Measurements from ENCODE around the gene HOXC9.

Gene HOXC9

DNA sequence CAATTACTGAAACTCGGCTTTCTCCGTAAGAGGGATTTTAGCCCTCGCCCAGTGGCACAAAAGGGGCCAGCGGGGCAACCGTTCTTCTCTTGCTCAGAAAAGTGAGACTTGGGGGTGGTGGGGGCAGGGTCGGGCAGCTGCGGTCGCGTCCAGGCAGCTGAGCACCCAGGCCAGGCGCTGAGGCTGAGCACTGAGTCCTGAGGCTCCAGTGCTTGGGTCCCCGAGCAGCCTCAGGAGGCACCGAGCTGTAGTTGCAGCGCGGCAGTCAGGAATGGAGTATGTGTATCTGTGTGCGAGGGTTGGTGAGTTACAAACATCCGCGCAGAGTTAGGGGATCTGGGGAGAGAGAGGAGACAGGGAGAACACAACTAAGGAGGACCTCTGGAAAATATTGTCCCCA, 24.2 kb downstream of the HOXC9 start:
- Histone ChIP-seq H3K4me3 (ENCODE audit: low read length in 2 of 2) (no peak overlapping the region), H3K4me1 (ENCODE audit: control insufficient read depth in 2 of 2, insufficient read depth in 2 of 2, low read length in 2 of 2) (peaks cover 2 to 6% of the 10 kb centered on the region in 2 donors), H3K9me3 (ENCODE audit: control insufficient read depth in 2 of 2, low read length in 2 of 2) (no peaks in the 10 kb centered on the region), H3K9ac (ENCODE audit: low read depth in 1 of 2, low read length in 2 of 2) (no peak overlapping the region), H3K36me3 (ENCODE audit: control insufficient read depth in 2 of 2, insufficient read depth in 2 of 2, low read length in 2 of 2) (no peaks in the 10 kb centered on the region), H3K27ac (ENCODE audit: low read depth in 2 of 2, low read length in 2 of 2) (no peak overlapping the region), H3K27me3 (ENCODE audit: control insufficient read depth in 2 of 2, insufficient read depth in 2 of 2, low read length in 2 of 2) (peaks cover 80 to 91% of the 10 kb centered on the region in 2 donors)

GRCh38 chr12:54024581-54025305, 24.8 kb downstream of the HOXC9 start:
- H3K9ac ChIP-seq (ENCODE audit: low read depth in 1 of 2, low read length in 2 of 2) = no peak overlapping the region
- H3K4me1 ChIP-seq (ENCODE audit: control insufficient read depth in 2 of 2, insufficient read depth in 2 of 2, low read length in 2 of 2) = peaks cover 2 to 6% of the 10 kb centered on the region in 2 donors
- peaks cover 78 to 90% of the 10 kb centered on the region in 2 donors for H3K27me3 ChIP-seq (ENCODE audit: control insufficient read depth in 2 of 2, insufficient read depth in 2 of 2, low read length in 2 of 2)
- H3K4me3 ChIP-seq (ENCODE audit: low read length in 2 of 2) = no peak overlapping the region
- H3K27ac ChIP-seq (ENCODE audit: low read depth in 2 of 2, low read length in 2 of 2) = no peak overlapping the region
- no peaks in the 10 kb centered on the region for H3K36me3 ChIP-seq (ENCODE audit: control insufficient read depth in 2 of 2, insufficient read depth in 2 of 2, low read length in 2 of 2)
- no peaks in the 10 kb centered on the region for H3K9me3 ChIP-seq (ENCODE audit: control insufficient read depth in 2 of 2, low read length in 2 of 2)

DNA sequence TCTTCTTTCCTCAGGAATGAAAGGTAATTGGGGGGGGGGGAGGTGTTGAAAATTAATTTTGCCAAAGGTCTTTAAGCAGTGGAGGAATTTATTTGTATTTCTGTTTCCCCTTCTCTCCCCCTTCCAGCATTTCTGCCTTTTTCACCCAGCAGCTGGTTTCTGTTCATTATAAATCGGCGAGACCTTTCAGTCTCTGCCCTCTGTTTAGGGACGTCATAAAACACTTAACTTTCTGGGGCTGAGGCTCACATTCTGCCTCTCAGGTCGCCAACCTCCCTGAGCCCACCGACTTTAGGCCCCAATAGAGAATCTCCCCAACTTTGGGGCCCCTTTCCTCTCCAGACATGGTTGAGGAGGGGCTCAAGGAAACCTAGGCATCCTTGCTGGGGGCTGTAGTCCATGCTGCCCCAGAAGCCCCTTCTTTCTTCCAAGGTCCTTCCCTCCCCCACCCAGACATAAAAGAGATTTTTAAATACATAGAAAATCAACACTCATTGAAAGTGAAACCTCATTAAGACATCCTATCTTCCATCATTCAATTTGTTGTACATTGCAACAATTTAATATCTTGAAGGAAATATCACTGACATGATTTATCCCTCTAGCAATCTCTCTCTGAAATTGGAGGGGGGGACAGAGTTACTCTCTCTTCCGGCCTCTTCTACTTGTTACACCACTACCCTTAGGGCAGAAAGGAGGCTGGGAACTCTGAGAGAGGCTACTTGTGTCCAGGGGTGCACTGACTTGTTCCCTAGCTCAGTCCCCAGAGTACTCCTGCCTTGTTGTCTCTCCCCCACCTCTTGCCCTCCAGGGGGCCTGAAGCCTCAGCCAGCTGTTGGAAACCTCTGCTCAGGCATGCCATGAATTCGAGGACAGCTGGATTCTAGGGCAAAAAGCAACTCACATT, 25.8 kb downstream of the HOXC9 start:
- H3K4me3 ChIP-seq (ENCODE audit: low read length in 2 of 2) = no peak overlapping the region
- no peaks in the 10 kb centered on the region for H3K9me3 ChIP-seq (ENCODE audit: control insufficient read depth in 2 of 2, low read length in 2 of 2)
- H3K27ac ChIP-seq (ENCODE audit: low read depth in 2 of 2, low read length in 2 of 2) = no peak overlapping the region
- no peaks in the 10 kb centered on the region for H3K36me3 ChIP-seq (ENCODE audit: control insufficient read depth in 2 of 2, insufficient read depth in 2 of 2, low read length in 2 of 2)
- H3K4me1 ChIP-seq (ENCODE audit: control insufficient read depth in 2 of 2, insufficient read depth in 2 of 2, low read length in 2 of 2) = peaks cover 2 to 6% of the 10 kb centered on the region in 2 donors
- peaks cover 74 to 86% of the 10 kb centered on the region in 2 donors for H3K27me3 ChIP-seq (ENCODE audit: control insufficient read depth in 2 of 2, insufficient read depth in 2 of 2, low read length in 2 of 2)
- no peak overlapping the region for H3K9ac ChIP-seq (ENCODE audit: low read depth in 1 of 2, low read length in 2 of 2)

DNA sequence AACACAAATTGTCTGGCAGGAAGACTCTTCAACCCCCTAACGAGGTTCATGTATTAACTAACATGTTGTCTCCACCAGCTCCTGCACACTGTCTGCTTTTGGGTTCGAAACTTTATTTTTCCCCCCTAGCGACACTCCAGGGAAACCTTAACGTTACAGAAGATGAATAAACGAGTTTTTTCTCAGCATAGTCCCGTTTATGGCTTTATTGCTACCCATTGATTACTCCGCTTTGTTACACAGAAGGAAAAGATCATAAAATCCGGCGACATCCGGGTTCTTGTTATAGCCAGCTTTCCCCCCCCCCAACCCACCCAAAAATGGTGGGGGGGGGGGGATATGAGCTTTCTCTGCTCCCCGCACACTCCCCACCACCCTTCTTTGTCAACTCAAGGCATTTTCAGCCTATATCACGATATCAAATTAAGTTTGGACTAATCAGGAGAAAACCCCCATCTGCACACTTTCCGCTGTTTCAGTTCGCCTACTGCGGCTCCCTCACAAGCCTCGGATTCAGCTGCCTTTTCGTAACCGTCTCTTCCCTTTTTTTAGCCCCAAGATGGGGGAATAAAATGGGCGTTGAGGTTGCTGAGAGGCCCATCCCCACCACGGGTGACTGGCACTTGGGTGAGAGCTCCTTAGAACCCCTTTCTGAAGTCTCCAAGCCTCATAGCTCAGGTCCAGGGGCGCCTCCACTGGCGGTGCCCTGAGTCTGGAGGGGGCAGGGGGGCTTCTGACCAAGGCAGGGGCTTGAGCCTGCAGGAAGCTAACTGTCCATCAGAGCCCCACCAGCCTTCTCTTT, 26.9 kb downstream of the HOXC9 start:
- no peaks in the 10 kb centered on the region for H3K36me3 ChIP-seq (ENCODE audit: control insufficient read depth in 2 of 2, insufficient read depth in 2 of 2, low read length in 2 of 2)
- H3K9ac ChIP-seq (ENCODE audit: low read depth in 1 of 2, low read length in 2 of 2) = no peak overlapping the region
- H3K27ac ChIP-seq (ENCODE audit: low read depth in 2 of 2, low read length in 2 of 2) = no peak overlapping the region
- peaks cover 2 to 6% of the 10 kb centered on the region in 2 donors for H3K4me1 ChIP-seq (ENCODE audit: control insufficient read depth in 2 of 2, insufficient read depth in 2 of 2, low read length in 2 of 2)
- no peaks in the 10 kb centered on the region for H3K9me3 ChIP-seq (ENCODE audit: control insufficient read depth in 2 of 2, low read length in 2 of 2)
- no peak overlapping the region for H3K4me3 ChIP-seq (ENCODE audit: low read length in 2 of 2)
- H3K27me3 ChIP-seq (ENCODE audit: control insufficient read depth in 2 of 2, insufficient read depth in 2 of 2, low read length in 2 of 2) = peaks cover 77 to 86% of the 10 kb centered on the region in 2 donors

- no peaks in the 10 kb centered on the region for H3K36me3 ChIP-seq (ENCODE audit: control insufficient read depth in 2 of 2, insufficient read depth in 2 of 2, low read length in 2 of 2)
- no peaks in the 10 kb centered on the region for H3K9me3 ChIP-seq (ENCODE audit: control insufficient read depth in 2 of 2, low read length in 2 of 2)
- no peak overlapping the region for H3K9ac ChIP-seq (ENCODE audit: low read depth in 1 of 2, low read length in 2 of 2)
- no peak overlapping the region for H3K4me3 ChIP-seq (ENCODE audit: low read length in 2 of 2)
- peaks cover 2 to 6% of the 10 kb centered on the region in 2 donors for H3K4me1 ChIP-seq (ENCODE audit: control insufficient read depth in 2 of 2, insufficient read depth in 2 of 2, low read length in 2 of 2)
- H3K27me3 ChIP-seq (ENCODE audit: control insufficient read depth in 2 of 2, insufficient read depth in 2 of 2, low read length in 2 of 2) = peaks cover 78 to 88% of the 10 kb centered on the region in 2 donors
- no peak overlapping the region for H3K27ac ChIP-seq (ENCODE audit: low read depth in 2 of 2, low read length in 2 of 2)
Measured at GRCh38 chr12:54027442-54027786, 27.5 kb downstream of the HOXC9 start.

DNA sequence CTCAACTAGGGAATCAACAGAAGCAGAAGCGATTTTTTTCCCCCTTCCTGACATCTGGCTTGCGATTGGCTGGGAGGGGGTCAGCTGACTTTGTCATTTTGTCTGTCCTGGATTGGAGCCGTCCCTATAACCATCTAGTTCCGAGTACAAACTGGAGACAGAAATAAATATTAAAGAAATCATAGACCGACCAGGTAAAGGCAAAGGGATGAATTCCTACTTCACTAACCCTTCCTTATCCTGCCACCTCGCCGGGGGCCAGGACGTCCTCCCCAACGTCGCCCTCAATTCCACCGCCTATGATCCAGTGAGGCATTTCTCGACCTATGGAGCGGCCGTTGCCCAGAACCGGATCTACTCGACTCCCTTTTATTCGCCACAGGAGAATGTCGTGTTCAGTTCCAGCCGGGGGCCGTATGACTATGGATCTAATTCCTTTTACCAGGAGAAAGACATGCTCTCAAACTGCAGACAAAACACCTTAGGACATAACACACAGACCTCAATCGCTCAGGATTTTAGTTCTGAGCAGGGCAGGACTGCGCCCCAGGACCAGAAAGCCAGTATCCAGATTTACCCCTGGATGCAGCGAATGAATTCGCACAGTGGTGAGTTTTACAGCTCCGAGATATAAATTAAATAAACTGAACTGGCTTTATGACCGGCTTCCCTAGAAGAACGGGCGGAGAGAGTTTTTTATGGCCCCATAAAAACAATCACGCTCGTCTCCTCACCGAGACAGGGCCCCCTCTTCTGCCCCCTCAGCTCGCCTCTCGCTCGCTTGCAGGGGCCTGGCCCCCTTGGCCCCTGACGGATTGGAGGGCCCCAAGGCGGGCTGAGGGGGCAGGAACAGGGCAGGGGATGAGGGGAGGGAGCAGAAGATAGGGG, 28.6 kb downstream of the HOXC9 start, which contains the start of gene HOXC6:
Gene HOXC6, plus strand, starts transcription at position 127 of the 888 bp plus-strand sequence. Its CDS starts 82 bp downstream, at position 209.
- no peaks in the 10 kb centered on the region for H3K36me3 ChIP-seq (ENCODE audit: control insufficient read depth in 2 of 2, insufficient read depth in 2 of 2, low read length in 2 of 2)
- no peak within 1 kb of the TSS for H3K9ac ChIP-seq (ENCODE audit: low read depth in 1 of 2, low read length in 2 of 2)
- H3K27ac ChIP-seq (ENCODE audit: low read depth in 2 of 2, low read length in 2 of 2) = no peak within 1 kb of the TSS
- H3K27me3 ChIP-seq (ENCODE audit: control insufficient read depth in 2 of 2, insufficient read depth in 2 of 2, low read length in 2 of 2) = peaks cover 76 to 89% of the 10 kb centered on the region in 2 donors
- H3K4me1 ChIP-seq (ENCODE audit: control insufficient read depth in 2 of 2, insufficient read depth in 2 of 2, low read length in 2 of 2) = peaks cover 2 to 8% of the 10 kb centered on the region in 2 donors
- peaks cover 0 to 3% of the 10 kb centered on the region in 2 donors for H3K9me3 ChIP-seq (ENCODE audit: control insufficient read depth in 2 of 2, low read length in 2 of 2)
- H3K4me3 ChIP-seq (ENCODE audit: low read length in 2 of 2) = peak within 1 kb of the TSS in 1 of 2 donors; percentile 38

GRCh38 chr12:54029529-54030441, 29.8 kb downstream of the HOXC9 start:
- peaks cover 2 to 8% of the 10 kb centered on the region in 2 donors for H3K4me1 ChIP-seq (ENCODE audit: control insufficient read depth in 2 of 2, insufficient read depth in 2 of 2, low read length in 2 of 2)
- H3K9ac ChIP-seq (ENCODE audit: low read depth in 1 of 2, low read length in 2 of 2) = no peak overlapping the region
- no peak overlapping the region for H3K4me3 ChIP-seq (ENCODE audit: low read length in 2 of 2)
- H3K27me3 ChIP-seq (ENCODE audit: control insufficient read depth in 2 of 2, insufficient read depth in 2 of 2, low read length in 2 of 2) = peaks cover 72 to 82% of the 10 kb centered on the region in 2 donors
- peaks cover 0 to 3% of the 10 kb centered on the region in 2 donors for H3K9me3 ChIP-seq (ENCODE audit: control insufficient read depth in 2 of 2, low read length in 2 of 2)
- no peaks in the 10 kb centered on the region for H3K36me3 ChIP-seq (ENCODE audit: control insufficient read depth in 2 of 2, insufficient read depth in 2 of 2, low read length in 2 of 2)
- no peak overlapping the region for H3K27ac ChIP-seq (ENCODE audit: low read depth in 2 of 2, low read length in 2 of 2)

- Histone ChIP-seq H3K9me3 (ENCODE audit: control insufficient read depth in 2 of 2, low read length in 2 of 2) (peaks cover 0 to 3% of the 10 kb centered on the region in 2 donors), H3K36me3 (ENCODE audit: control insufficient read depth in 2 of 2, insufficient read depth in 2 of 2, low read length in 2 of 2) (no peaks in the 10 kb centered on the region), H3K27me3 (ENCODE audit: control insufficient read depth in 2 of 2, insufficient read depth in 2 of 2, low read length in 2 of 2) (peaks cover 72 to 83% of the 10 kb centered on the region in 2 donors), H3K4me3 (ENCODE audit: low read length in 2 of 2) (no peak overlapping the region), H3K4me1 (ENCODE audit: control insufficient read depth in 2 of 2, insufficient read depth in 2 of 2, low read length in 2 of 2) (peaks cover 2 to 8% of the 10 kb centered on the region in 2 donors), H3K9ac (ENCODE audit: low read depth in 1 of 2, low read length in 2 of 2) (no peak overlapping the region), H3K27ac (ENCODE audit: low read depth in 2 of 2, low read length in 2 of 2) (no peak overlapping the region)
Measured at GRCh38 chr12:54030442-54030801, 30.5 kb downstream of the HOXC9 start.
